Suprapubic skin (tissue), 4 donors: ENCODE results near the gene IGSF22. TPM values are rescaled to one million over a fixed set of nuclear protein-coding genes. Genes with fewer than 3 reads are reported as not detected.

Source experiments
- DNase-seq, 2 donors: peaks; one replicate each; pipeline ENCODE4 v3.0.0-alpha.2; 2019; ENCODE audit warnings: low spot score in 2 of 2
- H3K27ac ChIP-seq: fragments of 200-600 bp; sonication (generic); one replicate; pipeline ENCODE4 v1.5.1; 2019
- H3K27me3 ChIP-seq: fragments of 200-600 bp; sonication (generic); one replicate; pipeline ENCODE4 v1.5.1; 2019
- H3K36me3 ChIP-seq: fragments of 200-600 bp; sonication (generic); one replicate; pipeline ENCODE4 v1.5.1; 2019
- H3K4me1 ChIP-seq: fragments of 200-600 bp; sonication (generic); one replicate; pipeline ENCODE4 v1.5.1; 2019
- H3K4me3 ChIP-seq: fragments of 200-600 bp; sonication (generic); one replicate; pipeline ENCODE4 v1.5.1; 2019; ENCODE audit warnings: mild to moderate bottlenecking
- H3K9me3 ChIP-seq: fragments of 200-600 bp; sonication (generic); one replicate; pipeline ENCODE4 v1.5.1; 2019
- CTCF ChIP-seq, 2 donors: fragments of 200-600 bp in 1 of 2; fragments of 450-650 bp in 1 of 2; sonication (generic) in 1 of 2; IDR thresholded peaks; one replicate each; pipeline ENCODE4 v1.5.1; 2016 to 2019; ENCODE audit warnings: antibody characterized with exemption in 2 of 2, mild to moderate bottlenecking in 1 of 2, moderate library complexity in 1 of 2
- EP300 ChIP-seq: sonication (generic); formaldehyde crosslinking; IDR thresholded peaks from one replicate; pipeline ENCODE4 v1.6.1; 2017; ENCODE audit warnings: antibody characterized with exemption
- POLR2A ChIP-seq, 2 donors: fragments of 450-650 bp; IDR thresholded peaks; one replicate each; pipeline ENCODE4 v1.6.1; 2017; ENCODE audit warnings: antibody characterized with exemption in 2 of 2, mild to moderate bottlenecking in 2 of 2, moderate library complexity in 2 of 2
- POLR2AphosphoS5 ChIP-seq, 3 donors: sonication (generic); formaldehyde crosslinking; IDR thresholded peaks; one replicate each; pipeline ENCODE4 v1.6.1; 2017; ENCODE audit warnings: antibody characterized with exemption in 3 of 3
- WGBS: methylation state at CpG from one replicate; pipeline ENCODE4 v1.1.5; 2018; 5-methylcytosine and 5-hydroxymethylcytosine counted together
- total RNA-seq, 4 donors: library from RNA; depleted of rRNA; stranded (reverse); fragments of >200 nt; gene quantifications; one replicate each; pipeline ENCODE4 v1.1.0, GENCODE V29; 2016

IGSF22 gene
- total RNA-seq, 4 donors from 2014 or later, result 2.3 TPM; not detected in 3

GRCh38 chr11:18703001-18703763 lies 22.8 kb downstream of the IGSF22 start:
- Histone ChIP-seq H3K36me3 (peaks cover 13% of the 10 kb centered on the region), H3K9me3 (no peaks in the 10 kb centered on the region), H3K4me3 (no peak overlapping the region), H3K27ac (no peak overlapping the region), H3K4me1 (peaks cover 44% of the 10 kb centered on the region), H3K27me3 (no peaks in the 10 kb centered on the region)
- WGBS, result 64% methylated on average over 2 of the region's 2 CpGs
- TF ChIP-seq POLR2A (IDR thresholded peaks at IDR 0.05) (no peak), EP300 (no peak), CTCF (IDR thresholded peaks at IDR 0.05) (no peak), POLR2AphosphoS5 (IDR thresholded peaks at IDR 0.05) (no peak)
- peak in 1 of 2 donors; percentile 27 for DNase-seq

- Histone ChIP-seq H3K4me1 (peaks cover 44% of the 10 kb centered on the region), H3K27ac (no peak overlapping the region), H3K36me3 (peaks cover 13% of the 10 kb centered on the region), H3K4me3 (no peak overlapping the region), H3K9me3 (no peaks in the 10 kb centered on the region), H3K27me3 (no peaks in the 10 kb centered on the region)
- DNase-seq, result no peak
- 96% methylated on average over 17 of the region's 17 CpGs for WGBS
- TF ChIP-seq POLR2A (IDR thresholded peaks at IDR 0.05), result no peak
- no peak for TF ChIP-seq EP300
- no peak for TF ChIP-seq CTCF (IDR thresholded peaks at IDR 0.05)
- TF ChIP-seq POLR2AphosphoS5 (IDR thresholded peaks at IDR 0.05), result no peak
Measured at GRCh38 chr11:18701614-18702216, 24.3 kb downstream of the IGSF22 start.

GRCh38 chr11:18700872-18701271 lies 25.1 kb downstream of the IGSF22 start:
- H3K9me3 ChIP-seq, result no peaks in the 10 kb centered on the region
- H3K27me3 ChIP-seq, result no peaks in the 10 kb centered on the region
- no peak for DNase-seq
- H3K4me1 ChIP-seq, result peaks cover 35% of the 10 kb centered on the region
- TF ChIP-seq CTCF (IDR thresholded peaks at IDR 0.05) (no peak), POLR2AphosphoS5 (IDR thresholded peaks at IDR 0.05) (no peak)
- no peak overlapping the region for H3K27ac ChIP-seq
- H3K36me3 ChIP-seq, result peaks cover 13% of the 10 kb centered on the region
- 95% methylated on average over 7 of the region's 7 CpGs for WGBS
- H3K4me3 ChIP-seq, result no peak overlapping the region

- peaks cover 30% of the 10 kb centered on the region for H3K4me1 ChIP-seq
- H3K27ac ChIP-seq, result no peak overlapping the region
- no peak for DNase-seq
- H3K4me3 ChIP-seq, result no peak overlapping the region
- TF ChIP-seq POLR2A (IDR thresholded peaks at IDR 0.05) (no peak), CTCF (IDR thresholded peaks at IDR 0.05) (no peak), POLR2AphosphoS5 (IDR thresholded peaks at IDR 0.05) (no peak), EP300 (no peak)
- peaks cover 13% of the 10 kb centered on the region for H3K36me3 ChIP-seq
- no peaks in the 10 kb centered on the region for H3K9me3 ChIP-seq
- 38% methylated on average over 1 of the region's 1 CpG for WGBS
- no peaks in the 10 kb centered on the region for H3K27me3 ChIP-seq
Measured at GRCh38 chr11:18700375-18700774, 25.6 kb downstream of the IGSF22 start.

GRCh38 chr11:18699848-18700261 lies 26.1 kb downstream of the IGSF22 start:
- TF ChIP-seq CTCF (IDR thresholded peaks at IDR 0.05) (no peak), EP300 (no peak), POLR2A (IDR thresholded peaks at IDR 0.05) (no peak), POLR2AphosphoS5 (IDR thresholded peaks at IDR 0.05) (no peak)
- no peak for DNase-seq
- no peak overlapping the region for H3K27ac ChIP-seq
- peaks cover 25% of the 10 kb centered on the region for H3K4me1 ChIP-seq
- H3K4me3 ChIP-seq, result peak overlapping the region; percentile 90
- no peaks in the 10 kb centered on the region for H3K9me3 ChIP-seq
- H3K27me3 ChIP-seq, result no peaks in the 10 kb centered on the region
- WGBS, result 62% methylated on average over 2 of the region's 3 CpGs
- peaks cover 13% of the 10 kb centered on the region for H3K36me3 ChIP-seq
